GM12878 (cell line): ENCODE results near the gene SLCO4A1. TPM values are rescaled to one million over a fixed set of nuclear protein-coding genes. Genes with fewer than 3 reads are reported as not detected.

Experiments used
- ATAC-seq: fragments of 200-7000 bp; cut with Tn5 transposase; 3 replicates; pipeline ENCODE4 v1.9.1; 2020; ENCODE audit warnings: mild to moderate bottlenecking, moderate library complexity
- BruUV-seq: library from RNA; stranded (reverse); fragments of 400-500 nt; replicated peaks from 2 replicates; lab custom pipeline; 2021; lab: Mats Ljungman, UMichigan
- CTCF ChIA-PET: fragments of 300-600 bp; sonication (Branson Sonifier 250); formaldehyde crosslinking; extraction: SDS; loops from one replicate; lab custom pipeline; 2021; ENCODE audit warnings: inconsistent platforms; lab: Yijun Ruan, JAX
- POLR2A ChIA-PET: fragments of 350-600 bp; formaldehyde crosslinking; extraction: SDS; loops from one replicate; lab custom pipeline; 2021; ENCODE audit warnings: inconsistent platforms; lab: Charles Lee
- RAD21 ChIA-PET: fragments of 300-600 bp; sonication (Branson Sonifier 250); formaldehyde crosslinking; loops from one replicate; lab custom pipeline; 2023; ENCODE audit warnings: antibody characterized with exemption; ENCODE audit not compliant: unreplicated experiment; lab: Charles Lee
- SMC1A ChIA-PET: fragments of 300-600 bp; sonication (Branson Sonifier 250); formaldehyde crosslinking; loops from one replicate; lab custom pipeline; 2023; ENCODE audit not compliant: unreplicated experiment, uncharacterized antibody; lab: Charles Lee
- DNase-seq: peaks from one replicate; pipeline ENCODE4 v3.0.0-alpha.2; 2011; ENCODE audit warnings: low read depth, low spot score
- FAIRE-seq: peaks from 3 replicates; lab custom pipeline; 2011; peaks lifted over from hg19 to GRCh38; lab: Jason Lieb, UNC
- H2AFZ ChIP-seq: 2 replicates; pipeline ENCODE4 v1.6.0; 2011; ENCODE audit warnings: low read depth, low read length, control low read depth; ENCODE audit not compliant: control insufficient read depth
- H3K27ac ChIP-seq: 2 replicates; pipeline ENCODE4 v1.5.1; 2011; ENCODE audit warnings: control low read depth; ENCODE audit not compliant: control insufficient read depth, insufficient read depth
- H3K27me3 ChIP-seq, 2 experiments: replicated peaks in 1 of 2; 2 replicates each; pipeline versions ENCODE4 v1.6.0 to v1.6.1; 2011; ENCODE audit warnings: low read length in 1 of 2; ENCODE audit not compliant: control insufficient read depth in 2 of 2, insufficient read depth in 2 of 2
- H3K36me3 ChIP-seq, 2 experiments: 2 replicates each; pipeline ENCODE4 v1.5.1; 2011; ENCODE audit warnings: low read length in 1 of 2; ENCODE audit not compliant: control insufficient read depth in 2 of 2, insufficient read depth in 2 of 2
- H3K4me1 ChIP-seq: 2 replicates; pipeline ENCODE4 v1.6.1; 2011; ENCODE audit warnings: mild to moderate bottlenecking, low read length, moderate library complexity, mixed read lengths; ENCODE audit not compliant: control insufficient read depth, insufficient read depth
- H3K4me2 ChIP-seq: 2 replicates; pipeline ENCODE4 v1.6.0; 2011; ENCODE audit warnings: control low read depth; ENCODE audit not compliant: control insufficient read depth, insufficient read depth
- H3K4me3 ChIP-seq: fragments of 200-600 bp; sonication (generic); 2 replicates; pipeline ENCODE4 v1.5.1; 2016
- H3K79me2 ChIP-seq: 2 replicates; pipeline ENCODE4 v1.6.0; 2011; ENCODE audit warnings: low read length; ENCODE audit not compliant: control insufficient read depth, insufficient read depth
- H3K9ac ChIP-seq: 2 replicates; pipeline ENCODE4 v1.8.0; 2011; ENCODE audit warnings: low read length, control low read depth, mixed read lengths; ENCODE audit not compliant: control insufficient read depth, insufficient read depth
- H3K9me3 ChIP-seq: replicated peaks from 3 replicates; pipeline ENCODE4 v1.5.1; 2011; ENCODE audit warnings: mild to moderate bottlenecking, low read length; ENCODE audit not compliant: control insufficient read depth, insufficient read depth
- H4K20me1 ChIP-seq: 2 replicates; pipeline ENCODE4 v1.6.0; 2011; ENCODE audit not compliant: control insufficient read depth, insufficient read depth
- BRCA1 ChIP-seq: IDR thresholded peaks from 2 replicates; pipeline ENCODE4 v1.6.1; 2011; ENCODE audit warnings: low read depth, low read length, improper control_type of control experiment
- CREM ChIP-seq: IDR thresholded peaks from 2 replicates; pipeline ENCODE4 v1.6.1; 2014; ENCODE audit warnings: antibody characterized with exemption, low read depth
- CUX1 ChIP-seq: IDR thresholded peaks from 2 replicates; pipeline ENCODE4 v1.6.1; 2012; ENCODE audit warnings: improper control_type of control experiment, low read depth, low read length; ENCODE audit not compliant: insufficient replicate concordance
- DPF2 ChIP-seq: fragments of 450-650 bp; IDR thresholded peaks from 2 replicates; pipeline ENCODE4 v1.6.1; 2017; ENCODE audit warnings: mild to moderate bottlenecking
- HDGF ChIP-seq: fragments of 450-650 bp; IDR thresholded peaks from 2 replicates; pipeline ENCODE4 v1.6.1; 2016; ENCODE audit warnings: antibody characterized with exemption
- HSF1 ChIP-seq: fragments of 150-350 bp; IDR thresholded peaks from 2 replicates; pipeline ENCODE4 v1.6.1; 2014; ENCODE audit warnings: mild to moderate bottlenecking, low read depth, low read length
- IRF5 ChIP-seq: fragments of 450-650 bp; IDR thresholded peaks from 2 replicates; pipeline ENCODE4 v1.6.1; 2017; ENCODE audit warnings: borderline replicate concordance
- JUNB ChIP-seq: IDR thresholded peaks from 2 replicates; pipeline ENCODE4 v1.6.1; 2016; ENCODE audit warnings: antibody characterized with exemption, mild to moderate bottlenecking
- POLR2AphosphoS5 ChIP-seq: IDR thresholded peaks from 2 replicates; pipeline ENCODE4 v1.6.1; 2011; ENCODE audit warnings: mild to moderate bottlenecking, low read length, inconsistent platforms
- SMAD5 ChIP-seq: IDR thresholded peaks from 2 replicates; pipeline ENCODE4 v1.6.1; 2016; ENCODE audit warnings: antibody characterized with exemption, low read depth
- SMC3 ChIP-seq: IDR thresholded peaks from 2 replicates; pipeline ENCODE4 v1.6.1; 2011; ENCODE audit warnings: low read length, improper control_type of control experiment, borderline replicate concordance
- SUPT20H ChIP-seq: IDR thresholded peaks from 2 replicates; pipeline ENCODE4 v1.6.1; 2011; ENCODE audit warnings: low read depth, mild to moderate bottlenecking, low read length, moderate library complexity, borderline replicate concordance; ENCODE audit not compliant: control insufficient read depth
- TCF7 ChIP-seq: IDR thresholded peaks from 2 replicates; pipeline ENCODE4 v1.6.1; 2014; ENCODE audit warnings: antibody characterized with exemption, borderline replicate concordance
- YBX1 ChIP-seq: fragments of 450-650 bp; IDR thresholded peaks from 2 replicates; pipeline ENCODE4 v1.6.1; 2016; ENCODE audit warnings: antibody characterized with exemption
- WGBS: methylation state at CpG from one replicate; pipeline ENCODE4 v1.1.6; 2016; ENCODE audit warnings: low lambda C conversion rate; ENCODE audit not compliant: insufficient replicate concordance, insufficient coverage; ENCODE audit errors: missing lambda C conversion rate; 5-methylcytosine and 5-hydroxymethylcytosine counted together
- in situ Hi-C: fragments of 300-500 bp; cut with MboI; formaldehyde crosslinking; loops from 9 replicates; pipeline ENCODE4 v1.14.3; 2018; ENCODE audit warnings: mixed read lengths
- intact Hi-C: fragments of 100-400 bp; cut with micrococcal nuclease; formaldehyde crosslinking; loops from one replicate; pipeline ENCODE4 v1.14.2; 2022; ENCODE audit not compliant: unreplicated experiment
- polyA plus RNA-seq, 11 experiments: library from polyadenylated mRNA; depleted of rRNA in 4 of 11; unstranded in 6 of 11; stranded (reverse) in 5 of 11; fragments of >200 nt; fragmentation: Nextera tagmentation in 4 of 11; fragmentation: Illumina TruSeq in 1 of 11; extraction: Ambion mirVana in 4 of 11; extraction: Trizol in 1 of 11; gene quantifications; 1 replicate in 1 of 11; 2 replicates in 10 of 11; pipeline versions ENCODE4 v1.2.1 to v1.2.3, GENCODE V29; 2011 to 2016; ENCODE audit warnings: inconsistent platforms in 2 of 11, missing spikeins in 2 of 11, low read depth in 1 of 11
- total RNA-seq, 4 experiments: library from RNA; depleted of rRNA in 3 of 4; stranded (reverse); fragments of >200 nt in 3 of 4; fragmentation: Illumina TruSeq in 1 of 4; extraction: Trizol in 1 of 4; gene quantifications; 2 replicates each; pipeline versions ENCODE4 v1.2.1 to v1.2.3, GENCODE V29; 2013 to 2021
- TF ChIP-seq, protein P1 (sequence below): fragments of 450-650 bp; IDR thresholded peaks from 2 replicates; pipeline ENCODE4 v1.6.1; 2016; ENCODE audit warnings: mild to moderate bottlenecking

Gene SLCO4A1
- total and polyA plus RNA-seq, 10 of the 15 experiments (the other 5 are each of a cell fraction or from before 2014, with no cell fraction given) = 2.1 to 30.7 (median 12.0) TPM

DNA sequence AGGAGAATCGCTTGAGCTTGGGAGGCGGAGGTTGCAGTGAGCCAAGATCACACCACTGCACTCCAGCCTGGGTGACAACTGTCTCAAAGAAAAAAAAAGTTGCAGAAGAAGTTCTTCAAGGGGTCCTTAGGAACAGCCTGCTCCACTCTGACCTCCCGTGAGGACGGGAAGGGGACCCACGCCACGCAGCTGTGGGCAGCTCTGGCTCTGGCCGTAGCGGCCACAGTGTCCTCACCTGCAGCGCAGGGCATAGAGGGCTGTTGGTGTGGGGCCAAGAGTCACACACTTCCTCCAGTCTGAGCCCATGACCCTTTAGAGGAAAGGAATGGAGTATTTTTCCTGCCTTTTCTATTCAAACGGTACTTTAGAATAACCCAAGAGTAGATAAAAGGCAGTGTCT lies 71.7 kb downstream of the SLCO4A1 start:
- Histone ChIP-seq H3K9me3 (no peaks in the 10 kb centered on the region; the same call in 2 of the 3 replicates), H3K4me2 (no peak overlapping the region), H3K4me3 (no peak overlapping the region), H3K36me3 (no peaks in the 10 kb centered on the region), H4K20me1 (no peaks in the 10 kb centered on the region), H3K79me2 (no peaks in the 10 kb centered on the region), H3K4me1 (no peaks in the 10 kb centered on the region), H2AFZ (no peak overlapping the region), H3K27me3 (peaks cover 0 to 7% of the 10 kb centered on the region in 2 experiments; a peak in 3 of 4 replicates), H3K9ac (no peak overlapping the region), H3K27ac (no peak overlapping the region)
- ChIA-PET RAD21 (no interaction called here), SMC1A (no interaction called here), POLR2A (no interaction called here), CTCF (interaction anchor here (0.6 to 1.0 kb wide), 2 partner anchors 78 to 444 kb away, joined by 3 read pairs; no protein-coding TSS in a partner anchor)
- no peak for DNase-seq
- intact Hi-C loops = no loop called here
- FAIRE-seq = no peak
- TF ChIP-seq JUNB = no peak
- no peak for TF ChIP-seq POLR2AphosphoS5
- TF ChIP-seq DPF2 = no peak
- TF ChIP-seq, protein P1, sequence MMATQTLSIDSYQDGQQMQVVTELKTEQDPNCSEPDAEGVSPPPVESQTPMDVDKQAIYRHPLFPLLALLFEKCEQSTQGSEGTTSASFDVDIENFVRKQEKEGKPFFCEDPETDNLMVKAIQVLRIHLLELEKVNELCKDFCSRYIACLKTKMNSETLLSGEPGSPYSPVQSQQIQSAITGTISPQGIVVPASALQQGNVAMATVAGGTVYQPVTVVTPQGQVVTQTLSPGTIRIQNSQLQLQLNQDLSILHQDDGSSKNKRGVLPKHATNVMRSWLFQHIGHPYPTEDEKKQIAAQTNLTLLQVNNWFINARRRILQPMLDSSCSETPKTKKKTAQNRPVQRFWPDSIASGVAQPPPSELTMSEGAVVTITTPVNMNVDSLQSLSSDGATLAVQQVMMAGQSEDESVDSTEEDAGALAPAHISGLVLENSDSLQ = no peak
- TF ChIP-seq YBX1 = no peak
- no peak for TF ChIP-seq CUX1
- TF ChIP-seq TCF7 = no peak
- TF ChIP-seq HSF1 = no peak
- TF ChIP-seq SUPT20H = no peak
- no peak for TF ChIP-seq SMAD5
- no peak for TF ChIP-seq HDGF
- TF ChIP-seq IRF5 = no peak
- TF ChIP-seq CREM = no peak
- no peak for TF ChIP-seq SMC3
- no peak for TF ChIP-seq BRCA1
- in situ Hi-C loops = no loop called here
- 74% methylated on average over 10 of the region's 10 CpGs for WGBS
- ATAC-seq = no peak
- BruUV-seq = no TSS peak
